Heart left ventricle (tissue), 16 donors: Measurements from ENCODE around the gene CALB2. TPM values are rescaled to one million over a fixed set of nuclear protein-coding genes. Genes with fewer than 3 reads are reported as not detected.

ENCODE experiments used
- ATAC-seq, 4 donors: fragments of 200-7000 bp; cut with Tn5 transposase; one replicate each; pipeline ENCODE4 v1.9.1; 2020 to 2022; ENCODE audit warnings: moderate library complexity in 4 of 4, mild to moderate bottlenecking in 3 of 4, moderate number of reproducible peaks in 1 of 4
- DNase-seq, 5 donors: peaks; one replicate each; pipeline ENCODE4 v3.0.0-alpha.2; 2020
- H3K27ac ChIP-seq, 12 donors: fragments of 200-600 bp; sonication (generic) in 4 of 12; one replicate each; pipeline versions ENCODE4 v1.5.0 to v1.8.0; 2016 to 2022; ENCODE audit warnings: mild to moderate bottlenecking in 2 of 12
- H3K27me3 ChIP-seq, 9 donors: fragments of 200-600 bp; sonication (generic) in 2 of 9; one replicate each; pipeline versions ENCODE4 v1.5.1 to v1.8.0; 2016 to 2022; ENCODE audit warnings: mild to moderate bottlenecking in 3 of 9
- H3K36me3 ChIP-seq, 9 donors: fragments of 200-600 bp; sonication (generic) in 2 of 9; one replicate each; pipeline versions ENCODE4 v1.5.0 to v1.8.0; 2018 to 2022; ENCODE audit warnings: mild to moderate bottlenecking in 2 of 9
- H3K4me1 ChIP-seq, 12 donors: fragments of 200-600 bp; sonication (generic) in 4 of 12; one replicate each; pipeline versions ENCODE4 v1.5.0 to v1.8.0; 2016 to 2022; ENCODE audit warnings: mild to moderate bottlenecking in 3 of 12
- H3K4me3 ChIP-seq, 12 donors: fragments of 200-600 bp; sonication (generic) in 4 of 12; one replicate each; pipeline versions ENCODE4 v1.5.0 to v1.8.0; 2017 to 2022; ENCODE audit warnings: mild to moderate bottlenecking in 9 of 12, moderate library complexity in 4 of 12
- H3K9me3 ChIP-seq, 12 donors: fragments of 200-600 bp; sonication (generic) in 4 of 12; one replicate each; pipeline versions ENCODE4 v1.5.0 to v1.8.0; 2016 to 2022; ENCODE audit warnings: mild to moderate bottlenecking in 1 of 12
- CTCF ChIP-seq, 12 donors: fragments of 200-600 bp; sonication (generic) in 4 of 12; IDR thresholded peaks; one replicate each; pipeline versions ENCODE4 v1.5.0 to v1.8.0; 2018 to 2022; ENCODE audit warnings: antibody characterized with exemption in 12 of 12, mild to moderate bottlenecking in 5 of 12
- POLR2A ChIP-seq, 2 donors: fragments of 450-650 bp; IDR thresholded peaks; one replicate each; pipeline ENCODE4 v1.6.1; 2017; ENCODE audit warnings: antibody characterized with exemption in 2 of 2, mild to moderate bottlenecking in 2 of 2, moderate library complexity in 2 of 2
- WGBS, 4 donors: extraction: QIAGEN DNeasy Blood & Tissue Kit in 2 of 4; methylation state at CpG; one replicate each; pipeline versions ENCODE4 v1.1.5 to v1.1.7; 2013 to 2018; 5-methylcytosine and 5-hydroxymethylcytosine counted together
- intact Hi-C, 10 donors: fragments of 100-400 bp; cut with DNase I; formaldehyde crosslinking; loops; one replicate each; pipeline versions ENCODE4 v1.11.1 to v1.14.2; 2022
- polyA plus RNA-seq, 2 donors: library from polyadenylated mRNA; stranded (reverse); fragments of 200-250 nt; gene quantifications; one replicate each; pipeline ENCODE4 v1.2.3, GENCODE V29; 2013
- total RNA-seq, 9 donors: library from RNA; depleted of rRNA in 2 of 9; stranded (reverse); fragments of >200 nt in 2 of 9; fragmentation: NEBNext Ultra II Directional in 3 of 9; extraction: Animal tissue kit (Norgen Biotek cat#: 25700) in 3 of 9; gene quantifications; one replicate each; pipeline versions ENCODE4 v1.1.0 to v1.2.4, GENCODE V29; 2016 to 2023
- donor health status: ischemic (EF 13 %, LVEDD 7.1; RV severe dilation, severe dysfunction).
- donor health status: healthy with polysubstance abuse.
- donor health status: DM: no; HTN: yes; CAD: no.
- donor health status: DM: no; HTN: no; CAD: no.
- donor health status: ischemic (EF 25% LVEDD 6.9; RV normal size, moderate dysfunction).
- donor health status: ischemic (EF 25% LVEDD 5.7; RV mildly dilated, moderate dysfunction).
- donor health status: healthy.
- donor health status: DM: yes; HTN: yes; CAD: no.
- donor health status: ischemic (EF 35%, LVEDD 5.7; RV mildly dilated, moderate dysfunction).
- donor health status: nonischemic (EF 11% LVEDD 7.7; RV severe dilation, severe dysfunction).
- donor health status: DM: yes; HTN: yes; CAD: no.
- donor health status: PGD.
- donor health status: ischemic (EF 29% LVEDD 5.4; RV normal size, mild dysfunction).
- donor health status: nonischemic (EF 23%, LVEDD 6.1; RV moderate dilation, normal function).

CALB2 gene
- total and polyA plus RNA-seq, 11 donors, result 0.35 to 76.2 (median 0.86) TPM; not detected in 2

GRCh38 chr16:71406316-71406715 lies 47.8 kb downstream of the CALB2 start:
- Histone ChIP-seq H3K27me3 (peaks cover 0 to 53% (median 7%) of the 10 kb centered on the region in 9 donors), H3K27ac (no peak overlapping the region), H3K4me1 (no peaks in the 10 kb centered on the region), H3K9me3 (peaks cover 0 to 2% (median 0%) of the 10 kb centered on the region in 12 donors), H3K36me3 (no peaks in the 10 kb centered on the region), H3K4me3 (no peak overlapping the region)
- no peak for DNase-seq
- intact Hi-C loops, result no loop called here
- ATAC-seq, result no peak
- 83 to 92% (median 89%) methylated on average over 5 of the region's 5 CpGs for WGBS, 4 donors
- no peak for TF ChIP-seq CTCF (IDR thresholded peaks at IDR 0.05)
- TF ChIP-seq POLR2A (IDR thresholded peaks at IDR 0.05), result no peak

DNA sequence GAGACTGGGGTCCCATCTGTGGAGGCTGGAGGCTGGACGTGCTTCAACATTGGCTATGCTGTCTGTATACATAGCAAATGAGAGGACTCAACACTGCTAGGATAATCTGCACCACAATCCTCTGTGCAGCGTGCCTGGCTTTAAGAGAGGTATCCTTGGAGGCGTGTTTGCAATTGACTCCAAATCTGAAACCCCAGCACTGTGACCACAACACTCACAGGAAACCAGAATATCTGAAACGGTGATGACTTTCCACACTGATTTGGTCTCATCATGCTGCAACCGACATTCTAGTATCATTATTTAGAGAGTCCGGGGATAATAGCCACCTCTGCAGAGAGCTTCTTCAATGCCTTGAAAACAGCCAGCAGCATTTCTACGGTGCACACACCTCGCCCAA lies 48.2 kb downstream of the CALB2 start:
- no peak overlapping the region for H3K27ac ChIP-seq
- H3K9me3 ChIP-seq, result peaks cover 0 to 2% (median 0%) of the 10 kb centered on the region in 12 donors
- intact Hi-C loops, result no loop called here
- TF ChIP-seq POLR2A (IDR thresholded peaks at IDR 0.05), result no peak
- TF ChIP-seq CTCF (IDR thresholded peaks at IDR 0.05), result no peak
- peaks cover 0 to 51% (median 7%) of the 10 kb centered on the region in 9 donors for H3K27me3 ChIP-seq
- no peak for ATAC-seq
- H3K4me1 ChIP-seq, result no peaks in the 10 kb centered on the region
- DNase-seq, result no peak
- H3K36me3 ChIP-seq, result no peaks in the 10 kb centered on the region
- 62 to 79% (median 67%) methylated on average over 8 of the region's 8 CpGs for WGBS, 4 donors
- no peak overlapping the region for H3K4me3 ChIP-seq

DNA sequence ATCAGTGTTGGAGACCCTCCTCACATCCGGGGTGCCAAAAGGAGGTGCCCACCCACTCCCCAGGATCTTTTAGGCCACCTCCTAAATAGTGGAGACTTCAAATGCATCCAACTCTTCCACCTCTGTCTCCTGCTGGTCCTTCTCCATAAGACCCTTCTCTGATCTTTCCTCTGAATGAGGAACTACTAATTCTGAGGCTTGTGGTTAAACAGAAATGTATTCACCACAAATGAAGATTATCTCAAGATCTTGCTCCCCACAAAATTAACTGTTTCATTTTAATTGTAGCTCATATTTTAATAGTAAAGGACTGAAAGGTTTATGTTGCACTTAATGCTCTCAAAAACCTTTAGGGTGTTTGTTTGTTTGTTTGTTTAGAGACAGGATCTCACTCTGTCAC lies 49.2 kb downstream of the CALB2 start:
- WGBS, 4 donors, result 67 to 89% (median 68%) methylated on average over 1 of the region's 1 CpG
- intact Hi-C loops, result no loop called here

GRCh38 chr16:71408536-71408935 lies 50.0 kb downstream of the CALB2 start:
- no peak for TF ChIP-seq POLR2A (IDR thresholded peaks at IDR 0.05)
- no peaks in the 10 kb centered on the region for H3K36me3 ChIP-seq
- no peak overlapping the region for H3K4me3 ChIP-seq
- no peak overlapping the region for H3K27ac ChIP-seq
- DNase-seq, result no peak
- H3K27me3 ChIP-seq, result peaks cover 0 to 54% (median 10%) of the 10 kb centered on the region in 9 donors
- no peak for ATAC-seq
- peaks cover 0 to 2% (median 0%) of the 10 kb centered on the region in 12 donors for H3K9me3 ChIP-seq
- intact Hi-C loops, result no loop called here
- WGBS, 4 donors, result 35 to 42% (median 35%) methylated on average over 3 of the region's 3 CpGs
- H3K4me1 ChIP-seq, result peaks cover 0 to 9% (median 0%) of the 10 kb centered on the region in 12 donors

More for the DNA sequence above, 49.2 kb downstream of the CALB2 start:
- DNase-seq, result no peak
- ATAC-seq, result no peak
- Histone ChIP-seq H3K27me3 (peaks cover 0 to 54% (median 10%) of the 10 kb centered on the region in 9 donors), H3K4me3 (no peak overlapping the region), H3K4me1 (peaks cover 0 to 6% (median 0%) of the 10 kb centered on the region in 12 donors), H3K27ac (no peak overlapping the region), H3K36me3 (no peaks in the 10 kb centered on the region), H3K9me3 (peaks cover 0 to 2% (median 0%) of the 10 kb centered on the region in 12 donors)
- TF ChIP-seq CTCF (IDR thresholded peaks at IDR 0.05), result no peak
- no peak for TF ChIP-seq POLR2A (IDR thresholded peaks at IDR 0.05)
